HepG2 (cell line): Measurements from ENCODE around the gene RAB6B. TPM values are rescaled to one million over a fixed set of nuclear protein-coding genes. Genes with fewer than 3 reads are reported as not detected.
A peak's percentile ranks its signal among the peaks of the same experiment; 100 is the strongest.

Experiments used
- AHR ChIP-seq: IDR thresholded peaks from 2 replicates; pipeline ENCODE4 v1.6.1; 2018; ENCODE audit warnings: missing genetic modification reagents, missing compliant biosample characterization
- KAT8 ChIP-seq: IDR thresholded peaks from 2 replicates; pipeline ENCODE4 v1.6.1; 2016; ENCODE audit warnings: missing genetic modification reagents, missing compliant biosample characterization
- KDM1A ChIP-seq: IDR thresholded peaks from 2 replicates; pipeline ENCODE4 v1.6.1; 2016; ENCODE audit warnings: missing compliant biosample characterization
- MATR3 ChIP-seq: sonication (generic); formaldehyde crosslinking; IDR thresholded peaks from 2 replicates; pipeline ENCODE4 v1.4.0; 2020; ENCODE audit warnings: missing genetic modification reagents
- MBD4 ChIP-seq: IDR thresholded peaks from 2 replicates; pipeline ENCODE4 v1.6.1; 2012; ENCODE audit warnings: low read length, inconsistent platforms, borderline replicate concordance
- MEIS1 ChIP-seq: sonication (generic); formaldehyde crosslinking; IDR thresholded peaks from 2 replicates; pipeline ENCODE4 v1.9.0; 2021; ENCODE audit warnings: mild to moderate bottlenecking, missing genetic modification reagents, moderate library complexity, borderline replicate concordance
- NFE2L1 ChIP-seq: sonication (generic); formaldehyde crosslinking; IDR thresholded peaks from 2 replicates; pipeline ENCODE4 v1.4.0; 2020; ENCODE audit warnings: missing genetic modification reagents, mild to moderate bottlenecking, borderline replicate concordance
- NFRKB ChIP-seq: fragments of 450-650 bp; IDR thresholded peaks from 2 replicates; pipeline ENCODE4 v1.6.1; 2017
- PITX1 ChIP-seq: sonication (generic); formaldehyde crosslinking; IDR thresholded peaks from 2 replicates; pipeline ENCODE4 v1.5.1; 2020; ENCODE audit warnings: mild to moderate bottlenecking, missing genetic modification reagents
- RELA ChIP-seq: sonication (generic); formaldehyde crosslinking; IDR thresholded peaks from 2 replicates; pipeline ENCODE4 v1.4.0; 2020; ENCODE audit warnings: missing genetic modification reagents
- SALL1 ChIP-seq: sonication (generic); formaldehyde crosslinking; IDR thresholded peaks from 2 replicates; pipeline ENCODE4 v1.8.0; 2022; ENCODE audit warnings: mild to moderate bottlenecking, missing genetic modification reagents
- SMC3 ChIP-seq: IDR thresholded peaks from 2 replicates; pipeline ENCODE4 v1.6.1; 2011; ENCODE audit warnings: low read length, improper control_type of control experiment
- SP140L ChIP-seq: sonication (generic); formaldehyde crosslinking; IDR thresholded peaks from 2 replicates; pipeline ENCODE4 v1.4.0; 2020; ENCODE audit warnings: missing genetic modification reagents, borderline replicate concordance
- SP5 ChIP-seq: IDR thresholded peaks from 2 replicates; pipeline ENCODE4 v1.6.1; 2016; ENCODE audit warnings: low read depth, borderline replicate concordance
- THAP11 ChIP-seq: IDR thresholded peaks from 2 replicates; pipeline ENCODE4 v1.6.1; 2016; ENCODE audit warnings: missing biosample characterization, missing genetic modification reagents
- TRIM24 ChIP-seq: sonication (generic); formaldehyde crosslinking; IDR thresholded peaks from 2 replicates; pipeline ENCODE4 v1.8.0; 2022; ENCODE audit warnings: mild to moderate bottlenecking, missing genetic modification reagents
- ZFY ChIP-seq: sonication (generic); formaldehyde crosslinking; IDR thresholded peaks from 2 replicates; pipeline ENCODE4 v1.4.0; 2020; ENCODE audit warnings: missing genetic modification reagents
- ZNF160 ChIP-seq: sonication (generic); formaldehyde crosslinking; IDR thresholded peaks from 2 replicates; pipeline ENCODE4 v1.8.0; 2022; ENCODE audit warnings: mild to moderate bottlenecking, inconsistent platforms, missing genetic modification reagents
- ZNF607 ChIP-seq: sonication (generic); formaldehyde crosslinking; IDR thresholded peaks from 2 replicates; pipeline ENCODE4 v1.5.1; 2020; ENCODE audit warnings: missing genetic modification reagents, mild to moderate bottlenecking, borderline replicate concordance
- ZNF616 ChIP-seq: sonication (generic); formaldehyde crosslinking; IDR thresholded peaks from 2 replicates; pipeline ENCODE4 v1.5.0; 2020; ENCODE audit warnings: low read depth, mild to moderate bottlenecking, missing genetic modification reagents
- ZNF629 ChIP-seq: sonication (generic); formaldehyde crosslinking; conservative IDR thresholded peaks from 2 replicates; pipeline ENCODE4 v1.5.0; 2020; ENCODE audit warnings: missing genetic modification reagents
- ZNF746 ChIP-seq: sonication (generic); formaldehyde crosslinking; IDR thresholded peaks from 2 replicates; pipeline ENCODE4 v1.8.0; 2022; ENCODE audit warnings: mild to moderate bottlenecking, missing genetic modification reagents
- ZNF792 ChIP-seq: IDR thresholded peaks from 2 replicates; pipeline ENCODE4 v1.6.1; 2016
- polyA plus RNA-seq, 8 experiments: library from polyadenylated mRNA; depleted of rRNA in 3 of 8; stranded (reverse) in 7 of 8; unstranded in 1 of 8; fragments of >200 nt; fragmentation: Illumina TruSeq in 4 of 8; extraction: Trizol in 4 of 8; gene quantifications; 2 replicates each; pipeline versions ENCODE4 v1.2.1 to v1.2.3, GENCODE V29; 2011 to 2016; ENCODE audit warnings: low read depth in 4 of 8, missing spikeins in 1 of 8, mixed read lengths in 1 of 8; ENCODE audit not compliant: insufficient read depth in 1 of 8
- total RNA-seq, 5 experiments: library from RNA; depleted of rRNA; stranded (reverse); fragments of >200 nt; fragmentation: Illumina TruSeq; extraction: Trizol; gene quantifications; 2 replicates each; pipeline ENCODE4 v1.2.3, GENCODE V29; 2016; ENCODE audit warnings: low read depth in 1 of 5
- TF ChIP-seq, protein P1 (sequence below): IDR thresholded peaks from 2 replicates; pipeline ENCODE4 v1.6.1; 2016; ENCODE audit warnings: mild to moderate bottlenecking, missing biosample characterization, missing genetic modification reagents
- TF ChIP-seq, protein P2 (sequence below): sonication (generic); formaldehyde crosslinking; IDR thresholded peaks from 2 replicates; pipeline ENCODE4 v1.4.0; 2020; ENCODE audit warnings: missing genetic modification reagents
- TF ChIP-seq, protein P3 (sequence below): sonication (generic); formaldehyde crosslinking; IDR thresholded peaks from 2 replicates; pipeline ENCODE4 v1.4.0; 2020; ENCODE audit warnings: missing genetic modification reagents
- TF ChIP-seq, protein P4 (sequence below): sonication (generic); formaldehyde crosslinking; IDR thresholded peaks from 2 replicates; pipeline ENCODE4 v1.5.0; 2020; ENCODE audit warnings: missing genetic modification reagents

The RAB6B gene
- total and polyA plus RNA-seq, 2 of the 13 experiments (the other 11 are each of a cell fraction or from before 2014, with no cell fraction given) = 0.16 TPM; not detected in 1

DNA sequence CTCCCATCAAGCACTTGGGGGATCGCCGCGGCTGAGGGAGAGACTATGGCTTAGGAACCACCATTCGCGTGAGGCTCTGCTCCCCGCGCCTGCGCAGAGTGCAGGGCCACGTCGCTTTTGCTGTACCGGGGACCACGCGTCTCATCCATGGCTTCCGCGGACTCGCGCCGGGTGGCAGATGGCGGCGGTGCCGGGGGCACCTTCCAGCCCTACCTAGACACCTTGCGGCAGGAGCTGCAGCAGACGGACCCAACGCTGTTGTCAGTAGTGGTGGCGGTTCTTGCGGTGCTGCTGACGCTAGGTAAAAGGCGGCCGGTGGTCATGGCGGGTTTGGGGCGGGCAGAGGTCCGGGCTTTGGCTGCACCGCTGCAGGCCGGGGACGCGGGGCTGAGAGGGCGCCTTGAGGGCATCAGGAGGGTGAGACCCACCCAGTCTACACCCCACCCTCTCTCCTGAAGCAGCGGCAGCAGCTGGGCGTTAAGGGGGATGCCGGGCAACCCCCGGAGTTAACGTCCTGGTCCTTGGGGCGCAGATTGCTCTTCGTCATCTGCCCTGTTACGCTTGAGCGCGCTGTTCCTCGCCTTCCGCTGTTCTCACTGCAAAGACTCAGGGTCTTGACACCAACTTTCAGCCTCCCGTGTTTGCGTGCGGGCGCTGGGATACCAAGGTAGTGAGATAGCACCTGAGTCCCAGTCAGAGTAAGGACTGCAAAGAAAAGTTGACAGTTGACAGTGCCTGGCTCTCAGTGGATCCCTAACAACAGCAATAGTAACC is 89.8 kb downstream of the RAB6B start, which contains the start of gene SRPRB (continued):
- no peak for TF ChIP-seq ZNF629 (CRISPR knock-in tag)
- peak; percentile 90; the same call in 1 of the 2 replicates for TF ChIP-seq PITX1 (CRISPR knock-in tag)
- TF ChIP-seq, protein P1, sequence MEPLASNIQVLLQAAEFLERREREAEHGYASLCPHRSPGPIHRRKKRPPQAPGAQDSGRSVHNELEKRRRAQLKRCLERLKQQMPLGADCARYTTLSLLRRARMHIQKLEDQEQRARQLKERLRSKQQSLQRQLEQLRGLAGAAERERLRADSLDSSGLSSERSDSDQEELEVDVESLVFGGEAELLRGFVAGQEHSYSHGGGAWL (CRISPR knock-in tag) = peak; percentile 83
- TF ChIP-seq MATR3 (CRISPR knock-in tag) = no peak
- TF ChIP-seq, protein P2, sequence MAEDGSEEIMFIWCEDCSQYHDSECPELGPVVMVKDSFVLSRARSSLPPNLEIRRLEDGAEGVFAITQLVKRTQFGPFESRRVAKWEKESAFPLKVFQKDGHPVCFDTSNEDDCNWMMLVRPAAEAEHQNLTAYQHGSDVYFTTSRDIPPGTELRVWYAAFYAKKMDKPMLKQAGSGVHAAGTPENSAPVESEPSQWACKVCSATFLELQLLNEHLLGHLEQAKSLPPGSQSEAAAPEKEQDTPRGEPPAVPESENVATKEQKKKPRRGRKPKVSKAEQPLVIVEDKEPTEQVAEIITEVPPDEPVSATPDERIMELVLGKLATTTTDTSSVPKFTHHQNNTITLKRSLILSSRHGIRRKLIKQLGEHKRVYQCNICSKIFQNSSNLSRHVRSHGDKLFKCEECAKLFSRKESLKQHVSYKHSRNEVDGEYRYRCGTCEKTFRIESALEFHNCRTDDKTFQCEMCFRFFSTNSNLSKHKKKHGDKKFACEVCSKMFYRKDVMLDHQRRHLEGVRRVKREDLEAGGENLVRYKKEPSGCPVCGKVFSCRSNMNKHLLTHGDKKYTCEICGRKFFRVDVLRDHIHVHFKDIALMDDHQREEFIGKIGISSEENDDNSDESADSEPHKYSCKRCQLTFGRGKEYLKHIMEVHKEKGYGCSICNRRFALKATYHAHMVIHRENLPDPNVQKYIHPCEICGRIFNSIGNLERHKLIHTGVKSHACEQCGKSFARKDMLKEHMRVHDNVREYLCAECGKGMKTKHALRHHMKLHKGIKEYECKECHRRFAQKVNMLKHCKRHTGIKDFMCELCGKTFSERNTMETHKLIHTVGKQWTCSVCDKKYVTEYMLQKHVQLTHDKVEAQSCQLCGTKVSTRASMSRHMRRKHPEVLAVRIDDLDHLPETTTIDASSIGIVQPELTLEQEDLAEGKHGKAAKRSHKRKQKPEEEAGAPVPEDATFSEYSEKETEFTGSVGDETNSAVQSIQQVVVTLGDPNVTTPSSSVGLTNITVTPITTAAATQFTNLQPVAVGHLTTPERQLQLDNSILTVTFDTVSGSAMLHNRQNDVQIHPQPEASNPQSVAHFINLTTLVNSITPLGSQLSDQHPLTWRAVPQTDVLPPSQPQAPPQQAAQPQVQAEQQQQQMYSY (CRISPR knock-in tag) = 0 out of 2 replicates have a peak, but pooled peaks have one; percentile 32
- no peak for TF ChIP-seq NFE2L1 (CRISPR knock-in tag)
- TF ChIP-seq, protein P3, sequence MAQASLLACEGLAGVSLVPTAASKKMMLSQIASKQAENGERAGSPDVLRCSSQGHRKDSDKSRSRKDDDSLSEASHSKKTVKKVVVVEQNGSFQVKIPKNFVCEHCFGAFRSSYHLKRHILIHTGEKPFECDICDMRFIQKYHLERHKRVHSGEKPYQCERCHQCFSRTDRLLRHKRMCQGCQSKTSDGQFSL (CRISPR knock-in tag) = no peak
- TF ChIP-seq ZNF616 (CRISPR knock-in tag) = 0 out of 2 replicates have a peak, but pooled peaks have one; percentile 53
- TF ChIP-seq ZNF160 = peak; percentile 46; the same call in 1 of the 2 replicates
- TF ChIP-seq, protein P4, sequence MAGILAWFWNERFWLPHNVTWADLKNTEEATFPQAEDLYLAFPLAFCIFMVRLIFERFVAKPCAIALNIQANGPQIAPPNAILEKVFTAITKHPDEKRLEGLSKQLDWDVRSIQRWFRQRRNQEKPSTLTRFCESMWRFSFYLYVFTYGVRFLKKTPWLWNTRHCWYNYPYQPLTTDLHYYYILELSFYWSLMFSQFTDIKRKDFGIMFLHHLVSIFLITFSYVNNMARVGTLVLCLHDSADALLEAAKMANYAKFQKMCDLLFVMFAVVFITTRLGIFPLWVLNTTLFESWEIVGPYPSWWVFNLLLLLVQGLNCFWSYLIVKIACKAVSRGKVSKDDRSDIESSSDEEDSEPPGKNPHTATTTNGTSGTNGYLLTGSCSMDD = no peak
- TF ChIP-seq NFRKB = no peak
- TF ChIP-seq MBD4 = no peak
- TF ChIP-seq MEIS1 (CRISPR knock-in tag) = no peak
- TF ChIP-seq KDM1A (CRISPR knock-in tag) = no peak
- TF ChIP-seq SP140L (CRISPR knock-in tag) = no peak
- TF ChIP-seq ZNF607 (CRISPR knock-in tag) = peak; percentile 45; the same call in 1 of the 2 replicates
- TF ChIP-seq KAT8 = peak; percentile 77
- peak; percentile 86 for TF ChIP-seq ZFY (CRISPR knock-in tag)
- TF ChIP-seq RELA (CRISPR knock-in tag) = no peak
- TF ChIP-seq SALL1 (CRISPR knock-in tag) = peak; percentile 71
- no peak for TF ChIP-seq TRIM24 (CRISPR knock-in tag)
- TF ChIP-seq ZNF792 (CRISPR knock-in tag) = no peak
- TF ChIP-seq SP5 = no peak
- TF ChIP-seq AHR (CRISPR knock-in tag) = no peak
- peak; percentile 50; the same call in 1 of the 2 replicates for TF ChIP-seq ZNF746 (CRISPR knock-in tag)
- TF ChIP-seq THAP11 (CRISPR knock-in tag) = peak; percentile 100
- no peak for TF ChIP-seq SMC3
